ENCODE results near the gene LMX1B. TPM values are rescaled to one million over a fixed set of nuclear protein-coding genes. Genes with fewer than 3 reads are reported as not detected.

The LMX1B gene
- total and polyA plus RNA-seq, 2 donors (not counting 3 experiments of a cell fraction or from before 2014, with no cell fraction given): not detected

- H3K9me3 ChIP-seq (replicated peaks; ENCODE audit: control insufficient read depth, insufficient read depth, low read length): no peaks in the 10 kb centered on the region
- no peaks in the 10 kb centered on the region for H4K20me1 ChIP-seq (replicated peaks; ENCODE audit: control insufficient read depth, extremely low read depth, insufficient read depth, low read length)
- DNase-seq (ENCODE audit: low read depth, low spot score) (no peak), FAIRE-seq (no peak)
- intact Hi-C loops (cut with micrococcal nuclease): no loop called here
- ChIA-PET CTCF (interaction anchor here (0.6 to 1.6 kb wide), 4 partner anchors 8 to 85 kb away, joined by 3 to 5 read pairs (median 4); no protein-coding TSS in a partner anchor), POLR2A (no interaction called here)
- H3K79me2 ChIP-seq (ENCODE audit: control insufficient read depth, insufficient read depth, low read length): no peaks in the 10 kb centered on the region
- no peak overlapping the region for H3K27ac ChIP-seq (ENCODE audit: insufficient read depth, low read depth, low read length)
- no peak overlapping the region for H3K4me2 ChIP-seq (ENCODE audit: insufficient read depth, low read length)
- H3K36me3 ChIP-seq (ENCODE audit: control insufficient read depth in 2 of 2, extremely low read depth in 1 of 2, insufficient read depth in 2 of 2, low read length in 2 of 2): no peaks in the 10 kb centered on the region
- peaks cover 95 to 99% of the 10 kb centered on the region in 2 experiments for H3K27me3 ChIP-seq (ENCODE audit: control insufficient read depth in 2 of 2, insufficient read depth in 2 of 2, low read length in 2 of 2)
- H3K9me1 ChIP-seq (replicated peaks; ENCODE audit: control insufficient read depth, extremely low read depth, insufficient read depth, low read length): no peaks in the 10 kb centered on the region
- dilution Hi-C loops (cut with MboI; ENCODE audit: extremely low pct_ligation_motif_present, low sequenced_read_pairs): no loop called here
- H3K4me1 ChIP-seq (ENCODE audit: control insufficient read depth, extremely low read depth, insufficient read depth, low read length): no peaks in the 10 kb centered on the region
- TF ChIP-seq CTCF (IDR thresholded peaks at IDR 0.05; ENCODE audit: extremely low read depth in 1 of 2, insufficient read depth in 1 of 2, low read depth in 1 of 2, low read length in 2 of 2) (no peak), FOS (IDR thresholded peaks at IDR 0.05; ENCODE audit: borderline replicate concordance, insufficient read depth, low read length) (no peak), POLR2AphosphoS5 (IDR thresholded peaks at IDR 0.05; ENCODE audit: insufficient read depth, low read depth, low read length) (no peak), GATA2 (IDR thresholded peaks at IDR 0.05; ENCODE audit: insufficient read depth, insufficient read length, low read depth, low read length) (no peak), MYC (IDR thresholded peaks at IDR 0.05; ENCODE audit: low read depth, low read length) (no peak), POLR2A (IDR thresholded peaks at IDR 0.05; ENCODE audit: low read depth, low read length) (no peak), MAX (IDR thresholded peaks at IDR 0.05; ENCODE audit: insufficient read depth, insufficient read length) (no peak), EZH2 (IDR thresholded peaks at IDR 0.05; ENCODE audit: borderline replicate concordance, low read depth, low read length, severe bottlenecking) (no peak), JUN (IDR thresholded peaks at IDR 0.05; ENCODE audit: borderline replicate concordance, insufficient read depth, insufficient read length, low read depth) (no peak)
- H2AFZ ChIP-seq (ENCODE audit: low read depth, low read length): no peak overlapping the region
- H3K4me3 ChIP-seq (replicated peaks in 1 of 3; ENCODE audit: insufficient read depth in 1 of 3, low read depth in 1 of 3, low read length in 3 of 3): no peak overlapping the region
- no peak overlapping the region for H3K9ac ChIP-seq (replicated peaks; ENCODE audit: extremely low read depth, insufficient read depth, low read length)
- no TSS peak for BruUV-seq (replicated peaks)
Measured at GRCh38 chr9:126620478-126620877, 6.8 kb downstream of the LMX1B start.

All from endothelial cell of umbilical vein (primary cell).